HL-60 (cell line): ENCODE measurements around the gene CCDC182.

Source experiments
- CTCF ChIP-seq: IDR thresholded peaks from one replicate; pipeline ENCODE4 v1.5.1; 2011; ENCODE audit warnings: low read length, control low read depth, inconsistent platforms; ENCODE audit not compliant: insufficient read depth
- POLR2AphosphoS5 ChIP-seq: IDR thresholded peaks from 2 replicates; pipeline ENCODE4 v1.6.1; 2012; ENCODE audit warnings: low read depth
- REST ChIP-seq: IDR thresholded peaks from 2 replicates; pipeline ENCODE4 v1.6.1; 2012; ENCODE audit warnings: low read depth; ENCODE audit not compliant: insufficient replicate concordance
- SPI1 ChIP-seq: IDR thresholded peaks from 2 replicates; pipeline ENCODE4 v1.6.1; 2012; ENCODE audit warnings: low read depth, mild to moderate bottlenecking, borderline replicate concordance

GRCh38 chr17:57697891-57698711 is 47.0 kb downstream of the CCDC182 start:
- TF ChIP-seq POLR2AphosphoS5, result no peak
- no peak for TF ChIP-seq CTCF
- no peak for TF ChIP-seq REST
- no peak for TF ChIP-seq SPI1
